ENCODE results near the gene KIF24. TPM values are rescaled to one million over a fixed set of nuclear protein-coding genes. Genes with fewer than 3 reads are reported as not detected.

KIF24 gene
- total RNA-seq, 1 experiment from 2014 or later: 5.8 TPM

DNA sequence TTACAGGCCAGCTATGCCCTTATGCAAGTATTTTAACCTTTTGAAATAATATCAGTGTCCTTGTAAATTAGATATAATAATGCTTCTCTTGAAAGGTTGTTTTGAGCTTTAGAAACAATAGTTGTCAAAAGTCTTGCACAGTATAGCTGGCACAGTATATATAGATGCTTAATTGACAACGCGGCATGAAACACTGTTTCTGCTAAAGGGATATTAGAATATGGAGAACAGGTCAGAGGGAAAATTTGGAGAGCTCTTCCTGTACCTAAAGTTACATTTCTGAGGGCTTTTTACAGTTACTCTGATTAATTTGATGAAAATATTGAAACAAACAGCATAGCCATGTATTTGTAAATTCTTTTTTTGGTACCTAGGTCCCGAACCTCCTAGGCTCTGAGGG, 4.8 kb upstream of the KIF24 start:
- Histone ChIP-seq H4K20me1 (ENCODE audit: insufficient read depth) (no peaks in the 10 kb centered on the region), H3K9ac (ENCODE audit: low read length) (no peak overlapping the region), H2AFZ (ENCODE audit: low read depth, low read length, poor library complexity, severe bottlenecking) (no peak overlapping the region), H3K27me3 (ENCODE audit: insufficient read depth, low read length) (no peaks in the 10 kb centered on the region), H3K4me3 (replicated peaks in 1 of 2; ENCODE audit: low read depth in 1 of 2, low read length in 2 of 2) (no peak overlapping the region), H3K27ac (ENCODE audit: low read depth, low read length) (no peak overlapping the region), H3K79me2 (ENCODE audit: insufficient read depth, low read length) (peaks cover 66% of the 10 kb centered on the region), H3K4me2 (ENCODE audit: low read length) (no peak overlapping the region), H3K36me3 (ENCODE audit: control insufficient read depth in 1 of 2, insufficient read depth in 2 of 2, low read length in 2 of 2) (peaks cover 3 to 4% of the 10 kb centered on the region in 2 experiments; a peak in 3 of 4 replicates), H3K4me1 (ENCODE audit: control insufficient read depth in 1 of 2, insufficient read depth in 2 of 2, low read length in 2 of 2) (peaks cover 5 to 16% of the 10 kb centered on the region in 2 experiments; a peak in 2 of 4 replicates), H3K9me3 (ENCODE audit: control insufficient read depth in 1 of 2, insufficient read depth in 1 of 2, low read depth in 1 of 2, low read length in 2 of 2) (no peaks in the 10 kb centered on the region), H3K9me2 (ENCODE audit: insufficient read depth) (no peaks in the 10 kb centered on the region)
- no peak for DNase-seq (ENCODE audit: low read depth, low spot score)
- ChIA-PET POLR2A (no interaction called here), RAD21 (ENCODE audit: low non-redundant PET in 1 of 2, low total read pairs in 2 of 2, uncharacterized antibody in 2 of 2, unreplicated experiment in 2 of 2) (interaction anchor here in 1 of 2 experiments (0.7 kb wide), 1 partner anchor 70 kb away, joined by 3 read pairs; no protein-coding TSS in a partner anchor), CTCF (interaction anchor here (2.0 to 4.7 kb wide), 2 partner anchors 44 to 270 kb away, joined by 7 to 54 read pairs; partner anchors contain the start of gene MYORG)
- no peak for TF ChIP-seq TCF7L2 (IDR thresholded peaks at IDR 0.05; ENCODE audit: borderline replicate concordance, extremely low read depth, insufficient read depth, insufficient read length)
- TF ChIP-seq ELF1 (IDR thresholded peaks at IDR 0.05; ENCODE audit: borderline replicate concordance, low read depth): no peak
- no peak for ATAC-seq
- intact Hi-C loops (cut with micrococcal nuclease): loop anchor here (2.0 to 5.0 kb wide), 2 partner anchors 213 to 269 kb away; no protein-coding TSS in a partner anchor
- no TSS peak for BruUV-seq (replicated peaks)

DNA sequence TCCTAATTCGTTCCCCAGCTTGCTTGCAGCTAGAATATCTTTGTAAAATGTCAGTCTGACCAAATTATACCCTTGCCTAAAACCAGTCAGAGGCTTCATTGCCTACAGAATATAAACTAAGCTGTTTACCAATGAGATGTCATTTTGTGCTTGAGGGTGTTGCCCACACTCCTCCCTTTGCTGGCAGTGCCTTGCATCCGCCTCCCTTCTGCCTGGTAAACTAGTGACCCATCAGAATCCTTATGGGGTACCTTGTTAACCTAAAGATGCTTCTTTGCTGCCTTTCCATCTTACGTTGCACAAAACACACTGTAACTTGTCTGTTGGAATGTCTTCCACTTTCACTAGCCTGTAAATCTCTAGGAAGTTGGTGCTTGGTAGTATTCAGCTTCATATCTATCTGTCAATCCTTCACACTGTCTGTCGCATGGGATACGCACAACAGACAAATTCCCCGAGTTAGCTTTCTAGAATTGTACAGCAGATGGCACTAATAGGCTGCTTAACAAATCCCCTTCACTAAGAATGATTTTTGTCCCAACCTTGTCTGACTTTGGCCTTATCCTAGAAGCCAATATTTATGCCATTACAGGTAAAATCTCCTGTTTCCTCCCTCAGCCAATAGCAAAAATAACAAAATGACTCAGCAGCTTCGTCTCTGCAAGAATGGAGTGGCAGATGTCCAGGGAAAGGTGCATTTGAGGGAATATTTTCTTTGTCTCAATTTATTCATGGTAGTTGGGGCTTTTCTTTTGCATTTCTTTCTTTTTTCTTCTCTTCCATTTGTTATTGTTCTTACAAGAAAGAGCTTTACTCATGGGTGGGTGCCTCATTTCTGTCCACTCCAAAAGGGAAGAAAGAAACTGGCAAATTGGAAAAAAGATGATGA, 3.3 kb upstream of the KIF24 start:
- no peak overlapping the region for H3K27ac ChIP-seq (ENCODE audit: low read depth, low read length)
- intact Hi-C loops (cut with micrococcal nuclease): loop anchor here (1.0 to 5.0 kb wide), 4 partner anchors 47 to 270 kb away; no protein-coding TSS in a partner anchor
- peak; percentile 28 for DNase-seq (ENCODE audit: low read depth, low spot score)

More for the DNA sequence above, 3.3 kb upstream of the KIF24 start:
- Histone ChIP-seq H3K36me3 (ENCODE audit: control insufficient read depth in 1 of 2, insufficient read depth in 2 of 2, low read length in 2 of 2) (no peaks in the 10 kb centered on the region), H4K20me1 (ENCODE audit: insufficient read depth) (no peaks in the 10 kb centered on the region), H3K9me2 (ENCODE audit: insufficient read depth) (no peaks in the 10 kb centered on the region), H3K9ac (ENCODE audit: low read length) (no peak overlapping the region), H2AFZ (ENCODE audit: low read depth, low read length, poor library complexity, severe bottlenecking) (no peak overlapping the region), H3K79me2 (ENCODE audit: insufficient read depth, low read length) (peaks cover 75% of the 10 kb centered on the region), H3K9me3 (ENCODE audit: control insufficient read depth in 1 of 2, insufficient read depth in 1 of 2, low read depth in 1 of 2, low read length in 2 of 2) (no peaks in the 10 kb centered on the region), H3K4me1 (ENCODE audit: control insufficient read depth in 1 of 2, insufficient read depth in 2 of 2, low read length in 2 of 2) (peaks cover 8 to 23% of the 10 kb centered on the region in 2 experiments; a peak in 3 of 4 replicates), H3K4me2 (ENCODE audit: low read length) (peak overlapping the region; percentile 28; the same call in 1 of the 2 replicates), H3K27me3 (ENCODE audit: insufficient read depth, low read length) (no peaks in the 10 kb centered on the region), H3K4me3 (replicated peaks in 1 of 2; ENCODE audit: low read depth in 1 of 2, low read length in 2 of 2) (no peak overlapping the region)
- no peak for TF ChIP-seq EZH2phosphoT487 (IDR thresholded peaks at IDR 0.05; ENCODE audit: borderline replicate concordance)
- TF ChIP-seq JUND (IDR thresholded peaks at IDR 0.05): no peak
- TF ChIP-seq, protein P1, sequence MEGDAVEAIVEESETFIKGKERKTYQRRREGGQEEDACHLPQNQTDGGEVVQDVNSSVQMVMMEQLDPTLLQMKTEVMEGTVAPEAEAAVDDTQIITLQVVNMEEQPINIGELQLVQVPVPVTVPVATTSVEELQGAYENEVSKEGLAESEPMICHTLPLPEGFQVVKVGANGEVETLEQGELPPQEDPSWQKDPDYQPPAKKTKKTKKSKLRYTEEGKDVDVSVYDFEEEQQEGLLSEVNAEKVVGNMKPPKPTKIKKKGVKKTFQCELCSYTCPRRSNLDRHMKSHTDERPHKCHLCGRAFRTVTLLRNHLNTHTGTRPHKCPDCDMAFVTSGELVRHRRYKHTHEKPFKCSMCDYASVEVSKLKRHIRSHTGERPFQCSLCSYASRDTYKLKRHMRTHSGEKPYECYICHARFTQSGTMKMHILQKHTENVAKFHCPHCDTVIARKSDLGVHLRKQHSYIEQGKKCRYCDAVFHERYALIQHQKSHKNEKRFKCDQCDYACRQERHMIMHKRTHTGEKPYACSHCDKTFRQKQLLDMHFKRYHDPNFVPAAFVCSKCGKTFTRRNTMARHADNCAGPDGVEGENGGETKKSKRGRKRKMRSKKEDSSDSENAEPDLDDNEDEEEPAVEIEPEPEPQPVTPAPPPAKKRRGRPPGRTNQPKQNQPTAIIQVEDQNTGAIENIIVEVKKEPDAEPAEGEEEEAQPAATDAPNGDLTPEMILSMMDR (IDR thresholded peaks at IDR 0.05 in 2 of 3, conservative IDR thresholded peaks at IDR 0.05 in 1 of 3; ENCODE audit: borderline replicate concordance in 1 of 3, insufficient read depth in 1 of 3, low read depth in 2 of 3, low read length in 2 of 3): peak; percentile 40 to 71 (median 58)
- TF ChIP-seq SIN3A (IDR thresholded peaks at IDR 0.05; ENCODE audit: low read depth): 0 out of 2 replicates have a peak, but pooled peaks have one; percentile 36
- no peak for TF ChIP-seq FOSL1 (IDR thresholded peaks at IDR 0.05; ENCODE audit: low read depth)
- TF ChIP-seq RAD21 (IDR thresholded peaks at IDR 0.05; ENCODE audit: low read depth): peak; percentile 81
- TF ChIP-seq EGR1 (IDR thresholded peaks at IDR 0.05; ENCODE audit: low read depth): no peak
- TF ChIP-seq SRF (IDR thresholded peaks at IDR 0.05; ENCODE audit: low read depth): no peak
- RAD21 ChIA-PET (ENCODE audit: low non-redundant PET in 1 of 2, low total read pairs in 2 of 2, uncharacterized antibody in 2 of 2, unreplicated experiment in 2 of 2): no interaction called here
- POLR2A ChIA-PET: interaction anchor here (1.4 kb wide), 1 partner anchor 45 kb away, joined by 4 read pairs; the partner anchor contains the start of gene MYORG
- no peak for ATAC-seq
- no TSS peak for BruUV-seq (replicated peaks)
- CTCF ChIA-PET: interaction anchor here (0.6 to 4.7 kb wide), 7 partner anchors 41 to 272 kb away, joined by 3 to 54 read pairs (median 4); partner anchors contain the start of gene MYORG

Data from HCT116 (cell line).